Activated CD4-positive, alpha-beta memory T cell treated with anti-CD3 and anti-CD28 coated beads for 36 hours (primary cell): Measurements from ENCODE around the gene LRMDA. TPM values are rescaled to one million over a fixed set of nuclear protein-coding genes. Genes with fewer than 3 reads are reported as not detected.

ENCODE experiments used
- CTCF ChIA-PET: fragments of 350-600 bp; sonication (Branson Sonifier 250); formaldehyde crosslinking; loops from one replicate; lab custom pipeline; 2021; ENCODE audit warnings: antibody characterized with exemption, inconsistent platforms; lab: Charles Lee
- POLR2A ChIA-PET: fragments of 350-600 bp; sonication (Branson Sonifier 250); formaldehyde crosslinking; loops from one replicate; lab custom pipeline; 2021; ENCODE audit warnings: antibody characterized with exemption; lab: Charles Lee
- DNase-seq: peaks from one replicate; pipeline ENCODE4 v3.0.0-alpha.2; 2020
- H3K27ac Mint-ChIP-seq: one replicate; pipeline ENCODE4 v1.8.0; 2021; ENCODE audit warnings: mixed read lengths
- H3K27me3 Mint-ChIP-seq: one replicate; pipeline ENCODE4 v1.8.0; 2021; ENCODE audit warnings: mixed read lengths
- H3K36me3 Mint-ChIP-seq: one replicate; pipeline ENCODE4 v1.8.0; 2021; ENCODE audit warnings: mixed read lengths
- H3K4me1 Mint-ChIP-seq: one replicate; pipeline ENCODE4 v1.8.0; 2021; ENCODE audit warnings: low read depth, mixed read lengths
- H3K4me3 Mint-ChIP-seq: one replicate; pipeline ENCODE4 v1.8.0; 2021; ENCODE audit warnings: mild to moderate bottlenecking, mixed read lengths
- H3K9me3 Mint-ChIP-seq: one replicate; pipeline ENCODE4 v1.8.0; 2021; ENCODE audit warnings: mixed read lengths
- intact Hi-C: fragments of 100-400 bp; cut with micrococcal nuclease; formaldehyde crosslinking; loops from one replicate; pipeline ENCODE4 v1.15.1; 2023
- total RNA-seq, 2 experiments: library from RNA; stranded (reverse); gene quantifications; one replicate each; pipeline ENCODE4 v1.2.3, GENCODE V29; 2021

The LRMDA gene
- total RNA-seq, 2 experiments from 2014 or later = not detected

- H3K9me3 Mint-ChIP-seq = peaks cover 7% of the 10 kb centered on the region
- no peaks in the 10 kb centered on the region for H3K4me1 Mint-ChIP-seq
- H3K27me3 Mint-ChIP-seq = no peaks in the 10 kb centered on the region
- no peaks in the 10 kb centered on the region for H3K36me3 Mint-ChIP-seq
- POLR2A ChIA-PET = no interaction called here
- no peak overlapping the region for H3K4me3 Mint-ChIP-seq
- no peak overlapping the region for H3K27ac Mint-ChIP-seq
- DNase-seq = no peak
- CTCF ChIA-PET = no interaction called here
- intact Hi-C loops = no loop called here
Observed at GRCh38 chr10:76356557-76356956, 925.1 kb downstream of the LRMDA start.

GRCh38 chr10:76357726-76358415 is 926.4 kb downstream of the LRMDA start:
- Mint-ChIP-seq H3K36me3 (no peaks in the 10 kb centered on the region), H3K9me3 (peaks cover 7% of the 10 kb centered on the region), H3K27ac (no peak overlapping the region), H3K27me3 (no peaks in the 10 kb centered on the region), H3K4me1 (no peaks in the 10 kb centered on the region), H3K4me3 (no peak overlapping the region)
- no peak for DNase-seq
- intact Hi-C loops = no loop called here
- ChIA-PET POLR2A (no interaction called here), CTCF (no interaction called here)

- DNase-seq = no peak
- intact Hi-C loops = no loop called here
- CTCF ChIA-PET = no interaction called here
- Mint-ChIP-seq H3K4me1 (no peaks in the 10 kb centered on the region), H3K9me3 (peaks cover 7% of the 10 kb centered on the region), H3K36me3 (no peaks in the 10 kb centered on the region), H3K27ac (no peak overlapping the region), H3K4me3 (no peak overlapping the region), H3K27me3 (no peaks in the 10 kb centered on the region)
- POLR2A ChIA-PET = no interaction called here
Observed at GRCh38 chr10:76358743-76359395, 927.4 kb downstream of the LRMDA start.

- Mint-ChIP-seq H3K4me3 (no peak overlapping the region), H3K27me3 (no peaks in the 10 kb centered on the region), H3K9me3 (peaks cover 6% of the 10 kb centered on the region), H3K36me3 (no peaks in the 10 kb centered on the region), H3K4me1 (no peaks in the 10 kb centered on the region), H3K27ac (no peak overlapping the region)
- POLR2A ChIA-PET = no interaction called here
- no peak for DNase-seq
- intact Hi-C loops = no loop called here
- CTCF ChIA-PET = no interaction called here
Observed at GRCh38 chr10:76375761-76376160, 944.3 kb downstream of the LRMDA start.

GRCh38 chr10:76382381-76382851 is 951.0 kb downstream of the LRMDA start:
- intact Hi-C loops = no loop called here
- no peak for DNase-seq
- no peaks in the 10 kb centered on the region for H3K27me3 Mint-ChIP-seq
- no peak overlapping the region for H3K4me3 Mint-ChIP-seq
- POLR2A ChIA-PET = no interaction called here
- H3K36me3 Mint-ChIP-seq = no peaks in the 10 kb centered on the region
- CTCF ChIA-PET = no interaction called here
- no peaks in the 10 kb centered on the region for H3K4me1 Mint-ChIP-seq
- H3K9me3 Mint-ChIP-seq = peaks cover 2% of the 10 kb centered on the region
- no peak overlapping the region for H3K27ac Mint-ChIP-seq

GRCh38 chr10:76388321-76389023 is 957.0 kb downstream of the LRMDA start:
- H3K27ac Mint-ChIP-seq = no peak overlapping the region

GRCh38 chr10:76393875-76394706 is 962.7 kb downstream of the LRMDA start:
- intact Hi-C loops = no loop called here
- no peaks in the 10 kb centered on the region for H3K4me1 Mint-ChIP-seq
- DNase-seq = no peak
- no peaks in the 10 kb centered on the region for H3K36me3 Mint-ChIP-seq
- no peaks in the 10 kb centered on the region for H3K27me3 Mint-ChIP-seq
- POLR2A ChIA-PET = no interaction called here
- no peak overlapping the region for H3K27ac Mint-ChIP-seq
- no peak overlapping the region for H3K4me3 Mint-ChIP-seq
- H3K9me3 Mint-ChIP-seq = peaks cover 4% of the 10 kb centered on the region
- CTCF ChIA-PET = no interaction called here

More at GRCh38 chr10:76388321-76389023, 957.0 kb downstream of the LRMDA start:
- Mint-ChIP-seq H3K9me3 (peaks cover 2% of the 10 kb centered on the region), H3K36me3 (no peaks in the 10 kb centered on the region), H3K27me3 (no peaks in the 10 kb centered on the region), H3K4me3 (no peak overlapping the region), H3K4me1 (no peaks in the 10 kb centered on the region)
- intact Hi-C loops = no loop called here
- ChIA-PET CTCF (no interaction called here), POLR2A (no interaction called here)
- DNase-seq = no peak

GRCh38 chr10:76394707-76395042 is 963.3 kb downstream of the LRMDA start:
- no peaks in the 10 kb centered on the region for H3K27me3 Mint-ChIP-seq
- H3K4me1 Mint-ChIP-seq = no peaks in the 10 kb centered on the region
- DNase-seq = no peak
- ChIA-PET POLR2A (no interaction called here), CTCF (no interaction called here)
- peaks cover 4% of the 10 kb centered on the region for H3K9me3 Mint-ChIP-seq
- H3K27ac Mint-ChIP-seq = no peak overlapping the region
- no peaks in the 10 kb centered on the region for H3K36me3 Mint-ChIP-seq
- no peak overlapping the region for H3K4me3 Mint-ChIP-seq
- intact Hi-C loops = no loop called here

GRCh38 chr10:76395251-76395650 is 963.8 kb downstream of the LRMDA start:
- ChIA-PET CTCF (no interaction called here), POLR2A (no interaction called here)
- Mint-ChIP-seq H3K9me3 (peaks cover 4% of the 10 kb centered on the region), H3K4me3 (no peak overlapping the region), H3K36me3 (no peaks in the 10 kb centered on the region), H3K4me1 (no peaks in the 10 kb centered on the region), H3K27ac (no peak overlapping the region), H3K27me3 (no peaks in the 10 kb centered on the region)
- intact Hi-C loops = no loop called here
- no peak for DNase-seq

GRCh38 chr10:76396134-76396533 is 964.7 kb downstream of the LRMDA start:
- H3K27ac Mint-ChIP-seq = no peak overlapping the region
- H3K36me3 Mint-ChIP-seq = no peaks in the 10 kb centered on the region
- H3K4me1 Mint-ChIP-seq = no peaks in the 10 kb centered on the region
- no peaks in the 10 kb centered on the region for H3K27me3 Mint-ChIP-seq
- DNase-seq = no peak
- POLR2A ChIA-PET = no interaction called here
- H3K9me3 Mint-ChIP-seq = peaks cover 4% of the 10 kb centered on the region
- H3K4me3 Mint-ChIP-seq = no peak overlapping the region
- CTCF ChIA-PET = no interaction called here
- intact Hi-C loops = no loop called here

- no peak overlapping the region for H3K4me3 Mint-ChIP-seq
- ChIA-PET CTCF (no interaction called here), POLR2A (no interaction called here)
- peaks cover 4% of the 10 kb centered on the region for H3K9me3 Mint-ChIP-seq
- no peaks in the 10 kb centered on the region for H3K4me1 Mint-ChIP-seq
- H3K27ac Mint-ChIP-seq = no peak overlapping the region
- intact Hi-C loops = no loop called here
- DNase-seq = no peak
- no peaks in the 10 kb centered on the region for H3K27me3 Mint-ChIP-seq
- H3K36me3 Mint-ChIP-seq = no peaks in the 10 kb centered on the region
Observed at GRCh38 chr10:76397181-76398042, 966.0 kb downstream of the LRMDA start.
